ENCODE measurements around the gene MTA1.

DNA sequence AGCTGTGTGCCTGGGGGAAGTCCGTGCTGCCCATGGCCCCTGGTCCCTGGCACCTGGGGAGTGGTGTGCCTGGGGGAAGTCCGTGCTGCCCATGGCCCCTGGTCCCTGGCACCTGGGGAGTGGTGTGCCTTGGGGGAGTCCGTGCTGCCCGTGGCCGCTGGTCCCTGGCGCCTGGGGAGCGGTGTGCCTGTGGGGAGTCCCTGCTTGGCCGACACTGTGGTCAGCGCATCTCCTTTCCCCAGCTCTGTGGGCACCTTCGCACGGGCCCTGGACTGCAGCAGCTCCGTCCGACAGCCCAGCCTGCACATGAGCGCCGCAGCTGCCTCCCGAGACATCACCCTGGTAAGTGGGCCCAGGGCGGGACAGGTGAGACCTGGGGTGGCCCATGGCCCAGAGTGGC is 40.5 kb downstream of the MTA1 start:
- TF ChIP-seq, protein P1, sequence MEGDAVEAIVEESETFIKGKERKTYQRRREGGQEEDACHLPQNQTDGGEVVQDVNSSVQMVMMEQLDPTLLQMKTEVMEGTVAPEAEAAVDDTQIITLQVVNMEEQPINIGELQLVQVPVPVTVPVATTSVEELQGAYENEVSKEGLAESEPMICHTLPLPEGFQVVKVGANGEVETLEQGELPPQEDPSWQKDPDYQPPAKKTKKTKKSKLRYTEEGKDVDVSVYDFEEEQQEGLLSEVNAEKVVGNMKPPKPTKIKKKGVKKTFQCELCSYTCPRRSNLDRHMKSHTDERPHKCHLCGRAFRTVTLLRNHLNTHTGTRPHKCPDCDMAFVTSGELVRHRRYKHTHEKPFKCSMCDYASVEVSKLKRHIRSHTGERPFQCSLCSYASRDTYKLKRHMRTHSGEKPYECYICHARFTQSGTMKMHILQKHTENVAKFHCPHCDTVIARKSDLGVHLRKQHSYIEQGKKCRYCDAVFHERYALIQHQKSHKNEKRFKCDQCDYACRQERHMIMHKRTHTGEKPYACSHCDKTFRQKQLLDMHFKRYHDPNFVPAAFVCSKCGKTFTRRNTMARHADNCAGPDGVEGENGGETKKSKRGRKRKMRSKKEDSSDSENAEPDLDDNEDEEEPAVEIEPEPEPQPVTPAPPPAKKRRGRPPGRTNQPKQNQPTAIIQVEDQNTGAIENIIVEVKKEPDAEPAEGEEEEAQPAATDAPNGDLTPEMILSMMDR (IDR thresholded peaks at IDR 0.05) = no peak
- no peak for TF ChIP-seq POLR2A (IDR thresholded peaks at IDR 0.05)

Data from uterus (tissue), 2 donors.